ENCODE measurements around the gene TNKS1BP1.

Gene TNKS1BP1

GRCh38 chr11:57277845-57278720, 46.7 kb downstream of the TNKS1BP1 start:
- peak; percentile 92 for TF ChIP-seq CTCF (IDR thresholded peaks at IDR 0.05; ENCODE audit: low read depth, low read length, missing control alignments)
- in situ Hi-C loops (cut with HindIII; ENCODE audit: low pct_ligation_motif_present, low sequenced_read_pairs): no loop called here
- H3K36me3 ChIP-seq (replicated peaks): no peaks in the 10 kb centered on the region
- peak overlapping the region; percentile 32 for H3K4me3 ChIP-seq (ENCODE audit: low read depth, low read length)
- no peaks in the 10 kb centered on the region for H3K27me3 ChIP-seq (replicated peaks)
- DNase-seq: peak; percentile 80
- H3K27ac ChIP-seq: peak overlapping the region; percentile 68

GRCh38 chr11:57276971-57277675, 47.6 kb downstream of the TNKS1BP1 start:
- no peak for DNase-seq
- no peak overlapping the region for H3K27ac ChIP-seq
- no peak overlapping the region for H3K4me3 ChIP-seq (ENCODE audit: low read depth, low read length)
- H3K36me3 ChIP-seq (replicated peaks): no peaks in the 10 kb centered on the region
- no peaks in the 10 kb centered on the region for H3K27me3 ChIP-seq (replicated peaks)
- in situ Hi-C loops (cut with HindIII; ENCODE audit: low pct_ligation_motif_present, low sequenced_read_pairs): no loop called here
- no peak for TF ChIP-seq CTCF (IDR thresholded peaks at IDR 0.05; ENCODE audit: low read depth, low read length, missing control alignments)

GRCh38 chr11:57276169-57276970, 48.4 kb downstream of the TNKS1BP1 start:
- no peaks in the 10 kb centered on the region for H3K27me3 ChIP-seq (replicated peaks)
- no peak overlapping the region for H3K4me3 ChIP-seq (ENCODE audit: low read depth, low read length)
- no peak overlapping the region for H3K27ac ChIP-seq
- no peak for TF ChIP-seq CTCF (IDR thresholded peaks at IDR 0.05; ENCODE audit: low read depth, low read length, missing control alignments)
- in situ Hi-C loops (cut with HindIII; ENCODE audit: low pct_ligation_motif_present, low sequenced_read_pairs): no loop called here
- DNase-seq: no peak
- no peaks in the 10 kb centered on the region for H3K36me3 ChIP-seq (replicated peaks)

GRCh38 chr11:57275582-57275981, 49.2 kb downstream of the TNKS1BP1 start:
- H3K36me3 ChIP-seq (replicated peaks): no peaks in the 10 kb centered on the region
- TF ChIP-seq CTCF (IDR thresholded peaks at IDR 0.05; ENCODE audit: low read depth, low read length, missing control alignments): no peak
- in situ Hi-C loops (cut with HindIII; ENCODE audit: low pct_ligation_motif_present, low sequenced_read_pairs): no loop called here
- DNase-seq: no peak
- H3K4me3 ChIP-seq (ENCODE audit: low read depth, low read length): no peak overlapping the region
- no peaks in the 10 kb centered on the region for H3K27me3 ChIP-seq (replicated peaks)
- H3K27ac ChIP-seq: no peak overlapping the region

GRCh38 chr11:57274904-57275498, 49.8 kb downstream of the TNKS1BP1 start:
- H3K27me3 ChIP-seq (replicated peaks): no peaks in the 10 kb centered on the region
- no peak overlapping the region for H3K27ac ChIP-seq

More at GRCh38 chr11:57274904-57275498, 49.8 kb downstream of the TNKS1BP1 start:
- Histone ChIP-seq H3K4me3 (ENCODE audit: low read depth, low read length) (no peak overlapping the region), H3K36me3 (replicated peaks) (no peaks in the 10 kb centered on the region)
- DNase-seq: peak; percentile 44
- no peak for TF ChIP-seq CTCF (IDR thresholded peaks at IDR 0.05; ENCODE audit: low read depth, low read length, missing control alignments)
- in situ Hi-C loops (cut with HindIII; ENCODE audit: low pct_ligation_motif_present, low sequenced_read_pairs): no loop called here

Data from brain microvascular endothelial cell (primary cell).